K562 (cell line): ENCODE measurements around the gene SMAP2.

Experiments
- CTCF ChIP-seq, 3 experiments: IDR thresholded peaks in 2 of 3; conservative IDR thresholded peaks in 1 of 3; 2 replicates each; pipeline ENCODE4 v1.5.1; 2011 to 2012; ENCODE audit warnings: low read length in 3 of 3, mild to moderate bottlenecking in 3 of 3, control low read depth in 2 of 3, improper control_type of control experiment in 1 of 3, inconsistent platforms in 1 of 3, low read depth in 1 of 3, mixed read lengths in 1 of 3, moderate library complexity in 1 of 3; ENCODE audit not compliant: insufficient read depth in 2 of 3
- EP300 ChIP-seq: IDR thresholded peaks from 2 replicates; pipeline ENCODE4 v1.6.1; 2012; ENCODE audit warnings: low read length, improper control_type of control experiment
- NONO ChIP-seq, 2 experiments: fragments of 200-400 bp in 1 of 2; fragments of 450-650 bp in 1 of 2; formaldehyde crosslinking in 1 of 2; IDR thresholded peaks; 2 replicates each; pipeline ENCODE4 v1.6.1; 2017; ENCODE audit warnings: low read depth in 2 of 2, mild to moderate bottlenecking in 2 of 2, moderate library complexity in 2 of 2, low read length in 1 of 2
- POLR2B ChIP-seq: fragments of 450-650 bp; IDR thresholded peaks from 2 replicates; pipeline ENCODE4 v1.6.1; 2018; ENCODE audit warnings: low read depth; ENCODE audit not compliant: partially characterized antibody
- ZNF24 ChIP-seq: fragments of 450-650 bp; IDR thresholded peaks from 2 replicates; pipeline ENCODE4 v1.6.1; 2016
- TF ChIP-seq, protein P1 (sequence below): sonication (generic); formaldehyde crosslinking; IDR thresholded peaks from 2 replicates; pipeline ENCODE4 v1.8.0; 2022; ENCODE audit warnings: mild to moderate bottlenecking, missing genetic modification reagents

- TF ChIP-seq POLR2B: no peak
- TF ChIP-seq, protein P1, sequence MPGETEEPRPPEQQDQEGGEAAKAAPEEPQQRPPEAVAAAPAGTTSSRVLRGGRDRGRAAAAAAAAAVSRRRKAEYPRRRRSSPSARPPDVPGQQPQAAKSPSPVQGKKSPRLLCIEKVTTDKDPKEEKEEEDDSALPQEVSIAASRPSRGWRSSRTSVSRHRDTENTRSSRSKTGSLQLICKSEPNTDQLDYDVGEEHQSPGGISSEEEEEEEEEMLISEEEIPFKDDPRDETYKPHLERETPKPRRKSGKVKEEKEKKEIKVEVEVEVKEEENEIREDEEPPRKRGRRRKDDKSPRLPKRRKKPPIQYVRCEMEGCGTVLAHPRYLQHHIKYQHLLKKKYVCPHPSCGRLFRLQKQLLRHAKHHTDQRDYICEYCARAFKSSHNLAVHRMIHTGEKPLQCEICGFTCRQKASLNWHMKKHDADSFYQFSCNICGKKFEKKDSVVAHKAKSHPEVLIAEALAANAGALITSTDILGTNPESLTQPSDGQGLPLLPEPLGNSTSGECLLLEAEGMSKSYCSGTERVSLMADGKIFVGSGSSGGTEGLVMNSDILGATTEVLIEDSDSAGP (CRISPR knock-in tag): no peak
- no peak for TF ChIP-seq CTCF (IDR thresholded peaks at IDR 0.05 in 2 of 3, conservative IDR thresholded peaks at IDR 0.05 in 1 of 3; ENCODE audit: insufficient read depth in 2 of 3, low read depth in 1 of 3, low read length in 3 of 3)
- no peak for TF ChIP-seq NONO (IDR thresholded peaks at IDR 0.05; ENCODE audit: low read depth in 2 of 2, low read length in 1 of 2)
- TF ChIP-seq ZNF24: no peak
- no peak for TF ChIP-seq EP300
Measured at GRCh38 chr1:40425198-40425597, 51.7 kb downstream of the SMAP2 start.
